Activated CD4-positive, alpha-beta T cell treated with anti-CD3 and anti-CD28 coated beads, Interleukin-2, amount 50 U/mL, for 48 hours (primary cell): ENCODE measurements around the gene SPIB.

Experiments used
- DNase-seq, 2 experiments: peaks; one replicate each; pipeline ENCODE4 v3.0.0-alpha.2; 2020

SPIB gene

DNA sequence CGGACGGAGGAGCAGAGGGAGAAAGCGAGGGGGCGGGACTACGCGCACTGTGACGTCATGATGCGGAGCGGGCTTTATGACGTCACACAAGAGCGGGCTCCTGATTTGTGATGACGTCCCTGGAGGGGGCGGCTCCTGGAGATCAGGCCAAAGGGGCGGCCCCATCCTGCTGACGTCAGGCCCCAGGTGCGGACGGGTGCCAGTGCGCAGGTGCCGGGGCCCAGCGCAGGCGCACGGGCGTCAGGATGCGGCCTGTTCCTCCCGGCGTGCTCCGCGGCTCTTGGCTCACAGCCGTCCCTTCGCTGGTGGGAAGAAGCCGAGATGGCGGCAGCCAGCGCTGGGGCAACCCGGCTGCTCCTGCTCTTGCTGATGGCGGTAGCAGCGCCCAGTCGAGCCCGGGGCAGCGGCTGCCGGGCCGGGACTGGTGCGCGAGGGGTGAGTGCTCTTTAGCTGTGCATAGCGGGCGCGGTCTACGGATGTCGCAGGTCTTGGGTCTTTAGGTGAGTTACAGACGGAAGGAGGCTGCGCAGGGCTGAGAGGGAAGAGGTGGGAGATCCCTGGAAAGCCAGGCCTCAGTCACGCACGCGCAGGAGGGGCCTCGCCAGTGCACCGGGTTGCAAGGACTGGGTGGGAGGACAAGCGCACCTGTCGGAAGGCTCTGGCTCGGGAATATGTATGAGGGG, 57.6 kb downstream of the SPIB start, which contains the start of the genes EMC10 and GARIN5A:
TSS of gene EMC10 (plus strand) at position 284 of the 683 bp plus-strand sequence. CDS start at position 322, 38 bp downstream.
TSS of gene GARIN5A (minus strand) at position 625 of the 683 bp plus-strand sequence. CDS start at position 165, 460 bp downstream.
- DNase-seq = peak; percentile 92 to 95

DNA sequence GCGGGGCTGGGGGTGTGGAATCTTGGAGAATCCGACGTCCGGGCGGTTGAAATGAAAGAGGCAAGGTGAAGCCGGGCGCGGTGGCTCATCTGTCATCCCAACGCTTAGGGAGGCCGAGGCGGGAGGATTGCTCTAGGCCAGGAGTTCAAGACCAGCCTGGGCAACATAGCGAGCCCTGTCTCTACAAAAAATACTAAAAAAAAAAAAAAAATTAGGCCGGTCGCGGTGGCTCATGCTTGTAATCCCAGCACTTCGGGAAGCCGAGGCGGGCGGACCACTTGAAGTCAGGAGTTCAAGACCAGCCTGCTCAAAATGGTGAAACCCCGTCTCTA, 58.1 kb downstream of the SPIB start:
- DNase-seq = no peak

DNA sequence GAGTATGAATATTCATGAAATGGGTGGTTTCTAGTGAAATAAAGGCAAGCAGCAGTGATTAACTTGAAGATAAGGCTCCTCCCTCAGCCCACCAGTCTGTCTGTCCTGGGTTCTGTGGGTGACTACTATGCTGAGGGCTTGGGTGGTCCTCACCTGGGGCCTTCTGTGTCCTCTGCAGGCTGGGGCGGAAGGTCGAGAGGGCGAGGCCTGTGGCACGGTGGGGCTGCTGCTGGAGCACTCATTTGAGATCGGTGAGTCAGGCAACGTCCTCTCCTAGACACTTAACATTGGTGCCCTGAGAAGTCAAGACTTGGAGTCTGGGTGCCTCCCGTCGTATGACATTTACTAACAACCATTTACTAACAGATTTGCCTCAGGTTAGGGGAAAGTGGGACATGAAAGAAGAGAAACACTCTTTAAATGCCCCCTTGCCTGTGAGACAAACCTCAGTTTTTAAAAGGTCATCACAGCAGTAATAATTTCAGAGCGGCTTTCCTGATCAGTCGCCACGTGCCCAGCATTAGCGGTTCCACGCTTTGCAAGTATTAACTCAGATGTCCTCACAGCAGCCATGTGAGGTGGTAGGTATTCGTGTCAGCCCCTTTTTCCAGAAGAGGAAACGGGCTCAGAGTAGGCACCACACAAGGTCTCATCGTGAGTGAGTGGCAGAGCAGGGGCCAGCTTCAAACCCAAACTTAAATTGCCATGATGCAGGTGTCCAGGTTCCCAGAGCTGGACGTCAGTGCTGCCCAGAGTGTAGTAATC, 59.2 kb downstream of the SPIB start:
- no peak for DNase-seq

DNA sequence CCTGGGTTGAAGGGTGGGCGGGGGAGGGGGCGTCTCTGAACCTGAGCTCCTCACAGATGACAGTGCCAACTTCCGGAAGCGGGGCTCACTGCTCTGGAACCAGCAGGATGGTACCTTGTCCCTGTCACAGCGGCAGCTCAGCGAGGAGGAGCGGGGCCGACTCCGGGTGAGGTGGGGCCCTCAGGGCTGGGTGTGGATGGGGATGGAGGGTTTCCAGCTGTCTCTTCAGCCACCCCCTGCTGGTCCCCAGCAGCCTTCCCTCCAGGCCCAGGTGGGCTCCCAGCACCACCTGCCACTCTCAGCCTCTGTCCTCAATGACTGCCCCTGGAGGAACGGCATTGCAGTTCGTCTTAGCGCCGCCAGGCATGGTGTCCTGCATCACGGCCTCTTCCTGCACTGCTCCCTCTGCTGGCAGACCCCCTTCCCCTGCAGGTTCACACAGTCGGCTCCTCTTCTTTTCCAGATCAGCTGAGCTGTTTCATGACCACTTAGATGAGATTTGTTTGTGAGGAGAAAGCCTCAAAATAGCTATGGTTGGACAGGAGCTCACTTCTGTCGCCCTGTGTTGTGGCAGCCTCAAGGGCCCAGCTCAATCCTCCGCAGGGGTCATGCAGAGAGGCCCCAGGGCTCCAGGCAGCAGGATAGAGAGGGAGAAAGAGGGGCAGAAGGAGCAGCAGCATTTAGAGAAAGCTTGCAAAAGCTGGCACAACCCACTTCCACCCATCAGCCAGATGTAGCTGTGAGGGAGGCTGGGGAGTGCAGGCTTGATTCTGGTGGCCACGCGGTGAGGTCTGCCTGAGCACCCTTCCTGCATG, 60.4 kb downstream of the SPIB start:
- peak in 1 of 2 experiments; percentile 40 for DNase-seq

DNA sequence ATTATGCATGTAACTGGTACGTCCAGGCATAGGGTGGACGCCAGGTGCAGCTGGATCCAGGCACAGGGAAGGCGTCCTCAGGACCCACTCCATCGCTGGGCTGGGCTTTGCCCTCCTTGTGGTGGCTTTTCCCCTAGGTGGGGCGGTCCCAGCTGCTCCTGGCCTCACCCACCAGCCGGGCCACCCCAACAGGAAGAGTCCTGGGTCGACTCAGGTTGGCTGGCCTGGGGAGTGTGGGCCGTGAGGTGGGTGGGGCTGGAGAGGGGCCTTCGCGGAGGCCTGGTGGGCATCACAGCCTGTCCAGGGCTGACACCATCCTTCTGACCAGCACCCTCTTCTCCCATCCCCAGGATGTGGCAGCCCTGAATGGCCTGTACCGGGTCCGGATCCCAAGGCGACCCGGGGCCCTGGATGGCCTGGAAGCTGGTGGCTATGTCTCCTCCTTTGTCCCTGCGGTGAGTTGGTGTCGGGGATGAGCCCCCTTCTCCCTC, 61.1 kb downstream of the SPIB start:
- DNase-seq = no peak

DNA sequence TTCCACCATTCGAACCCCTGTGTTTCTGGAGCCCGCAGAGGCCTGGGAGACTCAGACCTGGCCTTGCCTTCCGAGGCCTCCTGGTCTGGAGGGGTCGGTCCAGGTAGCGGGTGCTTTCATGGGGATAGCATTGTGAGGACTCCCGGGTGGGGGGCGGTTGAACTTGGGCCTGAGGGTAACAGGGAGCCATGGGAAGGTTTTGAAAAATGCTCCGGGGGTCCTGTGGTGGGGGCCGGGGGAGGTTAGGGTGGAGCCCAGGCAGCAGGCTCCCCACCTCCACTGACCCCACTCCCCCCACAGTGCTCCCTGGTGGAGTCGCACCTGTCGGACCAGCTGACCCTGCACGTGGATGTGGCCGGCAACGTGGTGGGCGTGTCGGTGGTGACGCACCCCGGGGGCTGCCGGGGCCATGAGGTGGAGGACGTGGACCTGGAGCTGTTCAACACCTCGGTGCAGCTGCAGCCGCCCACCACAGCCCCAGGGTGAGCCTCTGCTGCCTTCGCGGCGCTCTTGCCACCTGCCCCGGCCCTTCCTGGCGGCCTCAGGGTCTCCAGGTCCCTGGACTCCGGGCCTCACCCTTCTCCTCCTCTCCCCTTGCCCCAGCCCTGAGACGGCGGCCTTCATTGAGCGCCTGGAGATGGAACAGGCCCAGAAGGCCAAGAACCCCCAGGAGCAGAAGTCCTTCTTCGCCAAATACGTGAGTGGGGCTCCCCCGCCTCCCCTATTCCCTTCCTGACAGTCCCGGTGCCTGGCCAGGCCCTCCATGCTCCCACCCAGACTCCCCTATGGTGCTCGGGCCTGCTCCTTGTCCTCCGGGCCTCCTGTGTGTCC, 61.8 kb downstream of the SPIB start:
- no peak for DNase-seq
